Activated CD8-positive, alpha-beta memory T cell treated with anti-CD3 and anti-CD28 coated beads, Interleukin-2, amount 50 U/mL, for 24 hours (primary cell): ENCODE measurements around the gene MARK3.

Experiments
- DNase-seq: peaks from one replicate; pipeline ENCODE4 v3.0.0-alpha.2; 2020; ENCODE audit errors: extremely low read depth

MARK3 gene

GRCh38 chr14:103526247-103526913, 141.2 kb downstream of the MARK3 start:
- no peak for DNase-seq

- DNase-seq = no peak
Measured at GRCh38 chr14:103526914-103527248, 141.7 kb downstream of the MARK3 start.

- no peak for DNase-seq
Measured at GRCh38 chr14:103527408-103528145, 142.4 kb downstream of the MARK3 start.

- DNase-seq = no peak
Measured at GRCh38 chr14:103528146-103528586, 143.0 kb downstream of the MARK3 start.

GRCh38 chr14:103528587-103529382, 143.6 kb downstream of the MARK3 start, which contains the start of gene TRMT61A:
TSS of gene TRMT61A (plus strand) at chr14:103529196. CDS start at chr14:103529979, 783 bp downstream.
- DNase-seq = peak; percentile 40

GRCh38 chr14:103529383-103530365, 144.5 kb downstream of the MARK3 start:
- DNase-seq = no peak

- DNase-seq = no peak
Measured at GRCh38 chr14:103530390-103530789, 145.2 kb downstream of the MARK3 start.

- DNase-seq = no peak
Measured at GRCh38 chr14:103530831-103531230, 145.6 kb downstream of the MARK3 start.

GRCh38 chr14:103531421-103532215, 146.4 kb downstream of the MARK3 start:
- no peak for DNase-seq

GRCh38 chr14:103532216-103533136, 147.3 kb downstream of the MARK3 start:
- no peak for DNase-seq

- DNase-seq = no peak
Measured at GRCh38 chr14:103533137-103533998, 148.2 kb downstream of the MARK3 start.

GRCh38 chr14:103533999-103534575, 148.9 kb downstream of the MARK3 start:
- DNase-seq = no peak

GRCh38 chr14:103534576-103535061, 149.4 kb downstream of the MARK3 start:
- no peak for DNase-seq

- no peak for DNase-seq
Measured at GRCh38 chr14:103535081-103535890, 150.1 kb downstream of the MARK3 start.

- DNase-seq = no peak
Measured at GRCh38 chr14:103535891-103536565, 150.8 kb downstream of the MARK3 start.

GRCh38 chr14:103536693-103537092, 151.5 kb downstream of the MARK3 start:
- DNase-seq = no peak
